Activated CD4-positive, alpha-beta memory T cell treated with anti-CD3 and anti-CD28 coated beads for 36 hours (primary cell): ENCODE data around the gene WHRN. TPM values are rescaled to one million over a fixed set of nuclear protein-coding genes. Genes with fewer than 3 reads are reported as not detected.

Experiments
- CTCF ChIA-PET: fragments of 350-600 bp; sonication (Branson Sonifier 250); formaldehyde crosslinking; loops from one replicate; lab custom pipeline; 2021; ENCODE audit warnings: antibody characterized with exemption, inconsistent platforms; lab: Charles Lee
- POLR2A ChIA-PET: fragments of 350-600 bp; sonication (Branson Sonifier 250); formaldehyde crosslinking; loops from one replicate; lab custom pipeline; 2021; ENCODE audit warnings: antibody characterized with exemption; lab: Charles Lee
- DNase-seq: peaks from one replicate; pipeline ENCODE4 v3.0.0-alpha.2; 2020
- H3K27ac Mint-ChIP-seq: one replicate; pipeline ENCODE4 v1.8.0; 2021; ENCODE audit warnings: mixed read lengths
- H3K27me3 Mint-ChIP-seq: one replicate; pipeline ENCODE4 v1.8.0; 2021; ENCODE audit warnings: mixed read lengths
- H3K36me3 Mint-ChIP-seq: one replicate; pipeline ENCODE4 v1.8.0; 2021; ENCODE audit warnings: mixed read lengths
- H3K4me1 Mint-ChIP-seq: one replicate; pipeline ENCODE4 v1.8.0; 2021; ENCODE audit warnings: low read depth, mixed read lengths
- H3K4me3 Mint-ChIP-seq: one replicate; pipeline ENCODE4 v1.8.0; 2021; ENCODE audit warnings: mild to moderate bottlenecking, mixed read lengths
- H3K9me3 Mint-ChIP-seq: one replicate; pipeline ENCODE4 v1.8.0; 2021; ENCODE audit warnings: mixed read lengths
- intact Hi-C: fragments of 100-400 bp; cut with micrococcal nuclease; formaldehyde crosslinking; loops from one replicate; pipeline ENCODE4 v1.15.1; 2023
- total RNA-seq, 2 experiments: library from RNA; stranded (reverse); gene quantifications; one replicate each; pipeline ENCODE4 v1.2.3, GENCODE V29; 2021

WHRN gene
- total RNA-seq: 1 to 10 TPM; 2.8 to 4.4 TPM

DNA sequence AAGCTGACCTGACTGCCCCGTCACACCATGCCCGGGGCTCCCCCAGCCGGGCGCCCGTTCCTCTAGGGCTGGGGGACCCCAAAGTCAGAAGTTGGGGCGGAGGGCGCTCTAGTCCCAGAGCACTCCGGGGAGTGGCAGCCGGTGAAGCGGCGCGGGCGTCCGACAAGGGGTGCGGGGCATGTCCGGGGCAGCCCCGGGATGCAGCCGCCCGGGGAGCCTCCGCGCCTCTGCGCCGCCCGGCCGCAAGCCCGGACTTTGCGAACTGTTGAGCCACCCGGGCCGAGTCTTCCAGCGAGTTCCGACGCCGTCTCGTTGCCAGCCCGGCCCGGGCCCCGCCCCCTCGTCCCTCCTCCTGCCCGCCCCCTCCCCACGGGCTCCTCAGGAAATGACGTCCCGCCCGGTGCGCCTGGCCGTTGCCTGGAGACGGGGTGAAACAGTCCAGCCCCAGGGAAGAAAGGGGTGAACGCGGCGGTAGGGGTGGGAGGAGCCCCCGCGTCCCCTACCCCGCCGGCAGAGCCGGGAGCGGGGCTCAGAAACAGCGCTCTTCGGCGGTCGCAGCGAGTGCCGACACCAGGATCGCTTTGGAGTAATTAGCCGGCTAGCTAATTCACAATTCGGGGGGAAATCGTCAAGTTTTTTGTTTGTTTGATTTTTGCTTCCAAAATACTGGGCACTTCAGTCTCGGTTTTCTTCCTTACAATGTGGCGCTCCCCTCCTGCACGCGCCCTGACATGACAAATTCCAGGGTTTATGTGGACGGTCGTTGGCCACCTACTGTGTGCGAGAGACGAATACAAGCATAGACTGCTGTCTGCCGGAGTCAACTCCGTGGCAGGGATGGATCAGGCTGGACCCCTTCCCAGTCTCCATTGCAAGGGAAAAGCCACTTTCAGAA is at the start of gene WHRN:
WHRN (minus strand) TSS at position 287 of the 895 bp plus-strand sequence. CDS start 672 bp downstream, outside the sequence.
- peaks cover 24% of the 10 kb centered on the region for H3K4me1 Mint-ChIP-seq
- peaks cover 17% of the 10 kb centered on the region for H3K27me3 Mint-ChIP-seq
- H3K36me3 Mint-ChIP-seq: no peaks in the 10 kb centered on the region
- POLR2A ChIA-PET: interaction anchor here (1.0 to 1.2 kb wide), 2 partner anchors 21 to 82 kb away, joined by 3 to 4 read pairs; partner anchors contain the start of gene ATP6V1G1
- DNase-seq: peak; percentile 93
- CTCF ChIA-PET: interaction anchor here (1.7 to 9.1 kb wide), 5 partner anchors 19 to 148 kb away, joined by 13 to 109 read pairs (median 24); no protein-coding TSS in a partner anchor
- H3K4me3 Mint-ChIP-seq: peak within 1 kb of the TSS; percentile 76
- peak within 1 kb of the TSS; percentile 42 for H3K27ac Mint-ChIP-seq
- intact Hi-C loops: loop anchor here (2.0 to 5.0 kb wide), 3 partner anchors 73 to 147 kb away; partner anchors contain the start of gene ATP6V1G1
- no peaks in the 10 kb centered on the region for H3K9me3 Mint-ChIP-seq

DNA sequence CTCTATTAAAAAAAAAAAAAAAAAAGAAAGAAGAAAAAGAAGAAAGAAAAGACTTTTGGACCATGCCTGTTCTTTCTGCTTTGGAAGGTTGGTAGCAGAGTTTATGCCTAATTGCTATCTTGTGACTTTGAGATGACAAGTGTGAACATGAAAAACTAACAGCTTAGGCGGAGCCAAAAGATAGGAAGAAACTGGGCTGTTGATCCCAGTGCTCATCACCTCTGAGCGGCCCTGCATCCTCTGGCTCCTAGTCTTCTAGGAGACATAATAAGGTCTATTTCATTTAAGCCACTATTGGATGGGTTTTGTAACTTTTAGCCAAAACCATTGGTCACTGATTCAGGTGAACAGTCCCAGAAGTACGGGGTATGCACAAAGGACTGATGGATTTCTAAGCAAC is 47.9 kb upstream of the WHRN start:
- Mint-ChIP-seq H3K27ac (no peak overlapping the region), H3K9me3 (peaks cover 5% of the 10 kb centered on the region), H3K4me3 (no peak overlapping the region), H3K27me3 (peaks cover 6% of the 10 kb centered on the region), H3K4me1 (no peaks in the 10 kb centered on the region), H3K36me3 (peaks cover 3% of the 10 kb centered on the region)
- no peak for DNase-seq
- CTCF ChIA-PET: no interaction called here
- intact Hi-C loops: no loop called here
- POLR2A ChIA-PET: no interaction called here

GRCh38 chr9:114552706-114553105 is 47.4 kb upstream of the WHRN start:
- POLR2A ChIA-PET: no interaction called here
- H3K4me1 Mint-ChIP-seq: no peaks in the 10 kb centered on the region
- H3K9me3 Mint-ChIP-seq: peaks cover 5% of the 10 kb centered on the region
- no peak overlapping the region for H3K27ac Mint-ChIP-seq
- CTCF ChIA-PET: no interaction called here
- intact Hi-C loops: no loop called here
- no peak for DNase-seq
- H3K36me3 Mint-ChIP-seq: peaks cover 3% of the 10 kb centered on the region
- no peak overlapping the region for H3K4me3 Mint-ChIP-seq
- peaks cover 6% of the 10 kb centered on the region for H3K27me3 Mint-ChIP-seq

DNA sequence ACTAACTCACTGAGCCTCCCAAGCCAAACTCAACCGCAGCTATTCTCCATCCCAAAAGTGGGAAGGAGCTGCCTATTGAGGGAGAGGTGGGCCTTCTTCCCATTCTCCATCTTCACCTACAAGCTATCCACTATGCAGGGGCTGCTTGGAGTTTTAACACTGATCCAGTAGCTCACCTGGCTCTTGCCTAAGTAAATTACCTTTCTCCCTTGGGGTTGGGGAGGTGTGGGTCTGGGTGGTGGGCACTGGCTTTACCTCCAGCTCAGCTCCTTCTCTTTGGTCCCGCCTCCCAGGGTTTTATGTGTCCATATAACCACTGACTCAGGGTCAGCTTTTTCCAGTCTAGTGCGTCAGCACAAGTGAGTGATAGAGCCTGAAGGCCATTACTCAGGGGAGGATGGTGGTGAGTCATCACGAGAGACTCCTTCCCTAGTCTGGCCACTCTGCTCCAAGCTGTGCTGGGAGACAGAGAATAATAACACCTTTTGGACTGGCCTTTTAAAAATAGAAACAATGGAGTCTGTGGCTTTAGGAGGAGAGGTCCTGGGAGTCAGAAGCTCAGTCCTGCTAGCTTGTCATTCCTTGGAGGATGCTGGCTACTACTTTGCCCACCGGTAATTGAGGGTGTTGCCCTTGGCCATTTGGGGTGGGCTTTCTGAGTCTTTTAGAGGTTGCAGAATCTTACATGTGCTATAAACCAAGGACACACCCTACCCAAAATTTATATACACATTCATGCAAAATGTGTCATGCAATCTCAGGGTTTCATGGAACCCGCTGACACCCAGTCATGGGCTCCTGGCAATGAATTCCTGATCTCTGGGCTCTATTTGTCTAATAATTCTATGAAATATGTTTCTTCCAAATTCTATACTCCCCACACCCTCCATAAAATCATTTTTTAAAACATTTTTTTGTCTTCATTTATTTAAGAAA is 46.7 kb upstream of the WHRN start:
- POLR2A ChIA-PET: no interaction called here
- no peaks in the 10 kb centered on the region for H3K4me1 Mint-ChIP-seq

DNA sequence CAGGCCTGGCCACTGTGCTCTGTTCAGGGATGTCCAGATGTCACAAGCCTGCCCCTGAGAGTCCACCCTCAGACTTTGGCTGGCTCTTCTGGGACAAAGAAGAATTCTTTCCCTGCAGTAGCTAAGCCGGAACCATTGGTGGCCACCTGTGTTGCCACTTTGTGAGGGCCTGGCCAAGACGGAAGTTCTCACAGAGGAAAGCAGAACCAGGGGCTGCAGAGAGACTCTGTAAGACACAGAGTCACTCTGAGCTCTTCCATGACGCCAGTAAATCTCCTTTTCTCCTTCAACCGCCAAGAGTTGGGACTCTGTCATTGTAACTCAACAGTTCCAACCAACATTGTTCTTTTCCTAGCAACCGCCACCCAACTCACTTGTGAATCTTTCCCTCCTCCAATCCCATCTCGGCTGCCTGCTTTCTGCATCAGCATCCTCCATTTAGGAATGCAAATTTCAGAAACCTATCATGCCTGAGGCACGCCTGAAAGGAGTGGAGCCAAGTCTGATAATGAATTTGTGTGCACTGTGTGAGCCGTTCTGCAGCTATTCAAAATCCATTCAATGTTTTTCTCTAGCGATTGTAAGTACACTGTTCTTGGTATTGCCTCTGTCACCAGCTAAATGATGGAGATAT is 44.5 kb upstream of the WHRN start:
- Mint-ChIP-seq H3K4me1 (no peaks in the 10 kb centered on the region), H3K4me3 (no peak overlapping the region), H3K27me3 (peaks cover 17% of the 10 kb centered on the region), H3K9me3 (no peaks in the 10 kb centered on the region), H3K36me3 (no peaks in the 10 kb centered on the region), H3K27ac (no peak overlapping the region)
- CTCF ChIA-PET: interaction anchor here (0.6 to 1.1 kb wide), 2 partner anchors 9 to 104 kb away, joined by 3 read pairs; no protein-coding TSS in a partner anchor
- POLR2A ChIA-PET: no interaction called here
- no peak for DNase-seq
- intact Hi-C loops: no loop called here

More for the DNA sequence above, 46.7 kb upstream of the WHRN start:
- Mint-ChIP-seq H3K27me3 (peaks cover 9% of the 10 kb centered on the region), H3K36me3 (peaks cover 3% of the 10 kb centered on the region), H3K27ac (no peak overlapping the region), H3K9me3 (peaks cover 5% of the 10 kb centered on the region), H3K4me3 (no peak overlapping the region)
- intact Hi-C loops: no loop called here
- CTCF ChIA-PET: interaction anchor here (0.6 kb wide), 1 partner anchor 111 kb away, joined by 3 read pairs; no protein-coding TSS in a partner anchor
- DNase-seq: no peak

DNA sequence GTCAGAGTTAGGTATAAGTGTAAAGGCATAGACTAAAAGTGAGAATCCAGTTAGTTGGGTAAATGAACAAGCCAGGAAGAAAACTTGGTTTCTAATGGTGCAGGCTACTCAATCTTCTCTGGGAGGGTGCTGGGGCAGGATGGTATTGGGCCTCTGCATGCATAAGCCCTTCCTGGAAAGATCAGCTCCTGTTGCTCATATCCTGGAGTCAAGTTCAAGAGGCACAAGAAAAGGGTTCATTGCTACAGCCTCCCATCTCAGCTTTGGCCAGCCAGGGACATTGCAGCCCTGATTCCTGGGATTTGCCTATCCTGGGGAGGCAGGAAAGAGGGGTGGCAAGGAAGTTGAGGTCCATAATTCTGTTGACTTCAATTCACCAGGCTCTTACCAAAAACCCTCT is 41.6 kb upstream of the WHRN start:
- H3K27ac Mint-ChIP-seq: no peak overlapping the region
- intact Hi-C loops: no loop called here
- no peak for DNase-seq
- H3K4me3 Mint-ChIP-seq: no peak overlapping the region
- ChIA-PET POLR2A (interaction anchor here (0.6 kb wide), 1 partner anchor 41 kb away, joined by 3 read pairs; the partner anchor contains the start of gene ATP6V1G1), CTCF (interaction anchor here (1.6 kb wide), 1 partner anchor 141 kb away, joined by 4 read pairs; no protein-coding TSS in a partner anchor)
- H3K27me3 Mint-ChIP-seq: peaks cover 16% of the 10 kb centered on the region
- H3K4me1 Mint-ChIP-seq: no peaks in the 10 kb centered on the region
- H3K36me3 Mint-ChIP-seq: no peaks in the 10 kb centered on the region
- no peaks in the 10 kb centered on the region for H3K9me3 Mint-ChIP-seq

- Mint-ChIP-seq H3K9me3 (no peaks in the 10 kb centered on the region), H3K27me3 (peaks cover 15% of the 10 kb centered on the region), H3K27ac (no peak overlapping the region), H3K4me3 (no peak overlapping the region), H3K4me1 (no peaks in the 10 kb centered on the region), H3K36me3 (no peaks in the 10 kb centered on the region)
- intact Hi-C loops: no loop called here
- no peak for DNase-seq
- CTCF ChIA-PET: no interaction called here
- POLR2A ChIA-PET: no interaction called here
These were observed 39.8 kb upstream of the WHRN start for GRCh38 chr9:114545055-114545454.

- Mint-ChIP-seq H3K36me3 (no peaks in the 10 kb centered on the region), H3K27ac (no peak overlapping the region), H3K27me3 (peaks cover 3% of the 10 kb centered on the region), H3K9me3 (no peaks in the 10 kb centered on the region), H3K4me3 (no peak overlapping the region), H3K4me1 (peaks cover 6% of the 10 kb centered on the region)
- DNase-seq: no peak
- ChIA-PET CTCF (interaction anchor here (0.8 to 2.5 kb wide), 2 partner anchors 113 to 114 kb away, joined by 3 to 13 read pairs; no protein-coding TSS in a partner anchor), POLR2A (no interaction called here)
- intact Hi-C loops: no loop called here
These were observed 34.6 kb upstream of the WHRN start for GRCh38 chr9:114539701-114540380.

GRCh38 chr9:114538241-114538640 is 33.0 kb upstream of the WHRN start:
- intact Hi-C loops: no loop called here
- CTCF ChIA-PET: interaction anchor here (0.5 to 2.5 kb wide), 5 partner anchors 12 to 391 kb away, joined by 3 to 13 read pairs (median 4); no protein-coding TSS in a partner anchor
- Mint-ChIP-seq H3K36me3 (no peaks in the 10 kb centered on the region), H3K27me3 (peaks cover 3% of the 10 kb centered on the region), H3K9me3 (no peaks in the 10 kb centered on the region), H3K4me3 (no peak overlapping the region), H3K27ac (no peak overlapping the region), H3K4me1 (peaks cover 6% of the 10 kb centered on the region)
- peak; percentile 38 for DNase-seq
- POLR2A ChIA-PET: no interaction called here

- Mint-ChIP-seq H3K9me3 (no peaks in the 10 kb centered on the region), H3K4me1 (no peaks in the 10 kb centered on the region), H3K36me3 (no peaks in the 10 kb centered on the region), H3K4me3 (no peak overlapping the region), H3K27ac (no peak overlapping the region), H3K27me3 (peaks cover 3% of the 10 kb centered on the region)
- intact Hi-C loops: no loop called here
- POLR2A ChIA-PET: no interaction called here
- no peak for DNase-seq
- CTCF ChIA-PET: interaction anchor here (1.0 kb wide), 1 partner anchor 121 kb away, joined by 3 read pairs; no protein-coding TSS in a partner anchor
These were observed 27.4 kb upstream of the WHRN start for GRCh38 chr9:114532561-114533237.
